ENCODE measurements around the gene NTF3. TPM values are rescaled to one million over a fixed set of nuclear protein-coding genes. Genes with fewer than 3 reads are reported as not detected.

Gene NTF3
- total and polyA plus RNA-seq, 2 of the 8 experiments (the other 6 are each of a cell fraction or from before 2014, with no cell fraction given): 1.4 to 2.3 TPM

DNA sequence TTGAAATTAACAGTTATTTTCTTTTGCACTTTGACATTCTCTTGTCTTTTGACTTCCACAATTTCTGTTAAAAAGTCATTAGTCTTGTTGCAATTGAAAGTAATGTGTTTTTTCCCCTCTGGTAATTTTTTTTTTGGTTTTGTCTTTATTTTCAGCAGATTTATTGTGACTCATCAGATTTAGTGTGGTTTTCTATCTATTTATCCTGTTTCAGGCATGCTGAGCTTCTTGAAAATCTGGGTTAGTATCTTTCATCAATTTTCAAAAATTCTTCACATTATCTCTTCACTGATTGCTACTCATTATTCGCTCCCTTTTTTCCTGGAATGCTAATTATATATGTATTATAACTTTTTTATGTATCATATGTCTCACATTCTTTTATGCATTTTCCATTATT lies 15.3 kb upstream of the NTF3 start:
- H3K14ac ChIP-seq (ENCODE audit: insufficient read length): no peak overlapping the region
- H3K79me1 ChIP-seq (ENCODE audit: low read depth, low read length): no peaks in the 10 kb centered on the region
- no peak overlapping the region for H2BK120ac ChIP-seq (replicated peaks; ENCODE audit: low read depth, low read length)
- no peak overlapping the region for H2BK15ac ChIP-seq (ENCODE audit: low read length)
- no peak overlapping the region for H2AK5ac ChIP-seq (ENCODE audit: low read depth, low read length)
- POLR2A ChIA-PET (ENCODE audit: partially characterized antibody): no interaction called here
- no peak overlapping the region for H2AFZ ChIP-seq (ENCODE audit: low read length)
- no peak overlapping the region for H3K18ac ChIP-seq (ENCODE audit: extremely low read depth, low read length)
- DNase-seq (ENCODE audit: low read depth in 1 of 2, low spot score in 2 of 2) (no peak), FAIRE-seq (no peak)
- H3K23ac ChIP-seq (ENCODE audit: insufficient read length): no peak overlapping the region
- H3K4me1 ChIP-seq (replicated peaks in 1 of 4; ENCODE audit: control insufficient read depth in 3 of 4, insufficient read depth in 4 of 4, low read length in 3 of 4): no peaks in the 10 kb centered on the region
- no peak overlapping the region for H3K4me2 ChIP-seq (ENCODE audit: insufficient read depth in 1 of 2, low read depth in 2 of 2, low read length in 2 of 2)
- CTCF ChIA-PET (ENCODE audit: partially characterized antibody): no interaction called here
- no peak overlapping the region for H3K4me3 ChIP-seq (ENCODE audit: extremely low read depth in 1 of 4, insufficient read depth in 2 of 4, low read depth in 3 of 4, low read length in 4 of 4)
- H3K27me3 ChIP-seq (replicated peaks in 1 of 4; ENCODE audit: control insufficient read depth in 3 of 4, extremely low read depth in 1 of 4, insufficient read depth in 3 of 4, low read length in 3 of 4): no peaks in the 10 kb centered on the region
- 83 to 100% methylated on average over 1 of the region's 1 CpG for WGBS, 2 experiments (ENCODE audit: extremely low coverage in 1 of 2, insufficient coverage in 1 of 2, insufficient read length in 1 of 2, insufficient replicate concordance in 2 of 2, low coverage in 1 of 2, low lambda C conversion rate in 2 of 2, missing lambda C conversion rate in 1 of 2)
- no peak overlapping the region for H4K5ac ChIP-seq (ENCODE audit: insufficient read length, low read depth, low read length)
- no peaks in the 10 kb centered on the region for H3K9me3 ChIP-seq (ENCODE audit: insufficient read depth in 2 of 2, low read depth in 1 of 2, low read length in 1 of 2)
- H4K8ac ChIP-seq (ENCODE audit: extremely low read depth, insufficient read depth, low read length): no peak overlapping the region
- no peaks in the 10 kb centered on the region for H4K20me1 ChIP-seq (replicated peaks in 1 of 2; ENCODE audit: control insufficient read depth in 1 of 2, insufficient read depth in 2 of 2, low read length in 2 of 2)
- no peak overlapping the region for H3K56ac ChIP-seq (replicated peaks; ENCODE audit: insufficient read length, low read depth, low read length)
- H2BK12ac ChIP-seq (ENCODE audit: low read depth, low read length): no peak overlapping the region
- no peaks in the 10 kb centered on the region for H3K79me2 ChIP-seq (ENCODE audit: control insufficient read depth in 1 of 2, insufficient read depth in 2 of 2, low read length in 2 of 2)
- H3K36me3 ChIP-seq (ENCODE audit: control insufficient read depth in 2 of 4, insufficient read depth in 4 of 4, low read length in 3 of 4): no peaks in the 10 kb centered on the region
- no peak overlapping the region for H3K4ac ChIP-seq (replicated peaks; ENCODE audit: insufficient read length, low read depth, low read length)
- H2BK5ac ChIP-seq (ENCODE audit: low read depth, low read length): no peak overlapping the region
- H3K23me2 ChIP-seq (ENCODE audit: low read depth, low read length): no peaks in the 10 kb centered on the region
- TF ChIP-seq BCL11A (IDR thresholded peaks at IDR 0.05; ENCODE audit: low read depth in 2 of 2, low read length in 2 of 2) (no peak), TBP (IDR thresholded peaks at IDR 0.05; ENCODE audit: low read depth, low read length) (no peak), FOSL1 (IDR thresholded peaks at IDR 0.05; ENCODE audit: insufficient read depth, low read depth, low read length) (no peak), ATF3 (IDR thresholded peaks at IDR 0.05; ENCODE audit: insufficient read depth, low read depth, low read length) (no peak), CHD1 (IDR thresholded peaks at IDR 0.05; ENCODE audit: low read depth, low read length) (no peak), CHD2 (IDR thresholded peaks at IDR 0.05; ENCODE audit: low read length) (no peak), NANOG (IDR thresholded peaks at IDR 0.05; ENCODE audit: insufficient read depth, low read depth, low read length, poor library complexity, severe bottlenecking) (no peak)
- H3K27ac ChIP-seq (ENCODE audit: low read depth, low read length): no peak overlapping the region
- H3K9ac ChIP-seq (replicated peaks in 1 of 4; ENCODE audit: extremely low read depth in 1 of 4, low read depth in 3 of 4, low read length in 3 of 4): no peak overlapping the region
- H2BK20ac ChIP-seq (ENCODE audit: low read length): no peak overlapping the region
- no peak overlapping the region for H4K91ac ChIP-seq (replicated peaks; ENCODE audit: insufficient read length, low read length)
